ENCODE measurements around the gene N4BP3.

The N4BP3 gene

GRCh38 chr5:178150977-178151734 is 37.8 kb downstream of the N4BP3 start:
- no peak for DNase-seq (ENCODE audit: low read depth)

- DNase-seq (ENCODE audit: low read depth), result no peak
Observed at GRCh38 chr5:178152491-178153444, 39.4 kb downstream of the N4BP3 start.

- peak; percentile 97 for DNase-seq (ENCODE audit: low read depth)
Observed at GRCh38 chr5:178153530-178154340, 40.4 kb downstream of the N4BP3 start, which contains the start of gene NHP2. Gene NHP2 (minus strand): TSS chr5:178153885. CDS start chr5:178153817, 68 bp downstream.

- no peak for DNase-seq (ENCODE audit: low read depth)
Observed at GRCh38 chr5:178155065-178155464, 41.7 kb downstream of the N4BP3 start.

- no peak for DNase-seq (ENCODE audit: low read depth)
Observed at GRCh38 chr5:178160176-178160575, 46.8 kb downstream of the N4BP3 start.

GRCh38 chr5:178162481-178162880 is 49.1 kb downstream of the N4BP3 start:
- no peak for DNase-seq (ENCODE audit: low read depth)

- peak; percentile 37 for DNase-seq (ENCODE audit: low read depth)
Observed at GRCh38 chr5:178163772-178164735, 50.7 kb downstream of the N4BP3 start.

GRCh38 chr5:178165581-178165980 is 52.2 kb downstream of the N4BP3 start:
- no peak for DNase-seq (ENCODE audit: low read depth)

GRCh38 chr5:178170455-178170854 is 57.1 kb downstream of the N4BP3 start:
- DNase-seq (ENCODE audit: low read depth), result no peak

- no peak for DNase-seq (ENCODE audit: low read depth)
Observed at GRCh38 chr5:178174456-178174855, 61.1 kb downstream of the N4BP3 start.
